ENCODE measurements around the gene THEMIS2. TPM values are rescaled to one million over a fixed set of nuclear protein-coding genes. Genes with fewer than 3 reads are reported as not detected.

THEMIS2 gene
- total RNA-seq (2011; cell fraction: chromatin; rRNA removed; ENCODE audit: low replicate concordance), result 11.1 and 36.1 TPM in 2 replicates
- total RNA-seq (2011; cell fraction: nucleolus; rRNA removed), result 23.2 and 25.5 TPM in 2 replicates
- 18.8 and 19.5 TPM in 2 replicates for total RNA-seq (2011; cell fraction: nucleoplasm; rRNA removed)
- 10.8 and 12.6 TPM in 2 replicates for total RNA-seq (2014; rRNA removed)
- 4.2 and 6.8 TPM in 2 replicates for total RNA-seq (2014; rRNA removed; fragmentation: Illumina TruSeq; extraction: Trizol)
- 4.6 and 4.9 TPM in 2 replicates for total RNA-seq (2015; rRNA removed; fragmentation: Illumina TruSeq; extraction: Trizol)
- 12.7 TPM in 2 replicates for total RNA-seq (2021)
- polyA plus RNA-seq (2011; rRNA removed), result 8.5 and 16.9 TPM in 2 replicates
- 15.5 and 15.9 TPM in 2 replicates for polyA plus RNA-seq (2011; cell fraction: cytosol; rRNA removed)
- polyA plus RNA-seq (2011; cell fraction: nucleus; rRNA removed), result 23.2 and 24.7 TPM in 2 replicates
- 8.4 and 16.6 TPM in 2 replicates for polyA plus RNA-seq (2012)
- polyA plus RNA-seq (2014; fragmentation: Illumina TruSeq; extraction: Trizol), result 8.0 and 9.5 TPM in 2 replicates
- polyA plus RNA-seq (2014; fragmentation: Nextera tagmentation; extraction: Ambion mirVana), result 1 to 10 TPM; 2.3 to 3.4 TPM
- polyA plus RNA-seq (2014; rRNA removed), result 11.7 and 12.8 TPM in 2 replicates
- polyA minus RNA-seq (2011; rRNA and poly(A)+ RNA removed), result 7.9 and 9.4 TPM in 2 replicates
- 7.0 and 10.6 TPM in 2 replicates for polyA minus RNA-seq (2011; cell fraction: cytosol; rRNA and poly(A)+ RNA removed)
- polyA minus RNA-seq (2011; cell fraction: nucleus; rRNA and poly(A)+ RNA removed), result 8.6 and 11.6 TPM in 2 replicates
- Bru-seq, nascent RNA, result percentile 58 among the genes with signal in this experiment
- percentile 55 among the genes with signal in this experiment for BruChase-seq, experiment 1, labeled RNA remaining after a 2-hour chase
- percentile 54 among the genes with signal in this experiment for BruChase-seq, experiment 2, labeled RNA remaining after a 6-hour chase
- long read RNA-seq, experiment 1, transcript THEMIS2-202 (6 exons, 2,687 nt), result major isoform, 6 of 36 reads
- long read RNA-seq, experiment 1, partial matches to known transcripts, result 26 of 36 reads
- long read RNA-seq, experiment 1, other reads (novel, unspliced or antisense), result 4 of 36 reads
- long read RNA-seq, experiment 2, partial matches to known transcripts, result 6 of 10 reads
- long read RNA-seq, experiment 2, other reads (novel, unspliced or antisense), result 1 of 10 reads
- long read RNA-seq, experiment 3, partial matches to known transcripts, result 0 of 4 reads
- long read RNA-seq, experiment 3, other reads (novel, unspliced or antisense), result 0 of 4 reads

DNA sequence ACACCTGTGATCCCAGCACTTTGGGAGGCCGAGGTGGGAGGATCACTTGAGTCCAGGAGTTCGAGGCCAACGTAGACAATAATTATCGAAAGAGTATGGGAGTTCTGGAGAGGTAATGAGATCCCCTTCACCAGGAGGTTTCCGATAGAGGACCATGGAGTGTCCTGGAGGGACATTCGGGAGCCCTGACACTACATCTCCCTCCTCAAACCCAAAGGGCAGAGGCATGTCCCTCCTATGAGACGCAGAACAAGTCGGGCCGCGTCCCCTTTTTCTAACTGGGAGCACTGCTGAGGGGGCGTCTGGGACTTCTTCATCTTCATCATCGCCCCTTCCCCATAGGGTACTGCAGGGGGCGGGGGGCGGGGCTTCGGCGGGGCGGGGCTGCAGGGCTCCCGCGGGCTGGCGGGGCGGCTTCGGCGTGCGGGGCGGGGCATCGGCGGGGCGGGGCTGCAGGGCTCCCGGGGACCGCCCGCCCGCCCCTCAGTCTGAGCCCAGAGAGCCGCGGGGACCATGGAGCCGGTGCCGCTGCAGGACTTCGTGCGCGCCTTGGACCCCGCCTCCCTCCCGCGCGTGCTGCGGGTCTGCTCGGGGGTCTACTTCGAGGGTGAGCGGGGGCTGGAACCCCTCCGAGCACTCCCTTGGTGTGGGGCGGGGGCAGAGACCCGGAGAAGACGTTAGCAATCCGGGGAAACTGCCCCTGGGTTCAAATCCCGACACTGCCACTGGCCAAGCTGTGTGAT, at the start of gene THEMIS2:
Gene THEMIS2, plus strand, starts transcription at position 486 of the 743 bp plus-strand sequence. Its CDS starts 28 bp downstream, at position 514.
- no peak for FAIRE-seq
- H4K20me1 ChIP-seq (replicated peaks; ENCODE audit: control insufficient read depth, insufficient read depth, low read length), result no peaks in the 10 kb centered on the region; the same call in 1 of the 2 replicates
- CTCF ChIA-PET (ENCODE audit: low intra/inter-chr PET ratio), result interaction anchor here (0.6 kb wide), 1 partner anchor 384 kb away, joined by 3 read pairs; no protein-coding TSS in a partner anchor
- POLR2A ChIA-PET, result interaction anchor here (0.6 to 0.7 kb wide), 3 partner anchors 8 to 229 kb away, joined by 3 read pairs; no protein-coding TSS in a partner anchor
- H3K4me1 ChIP-seq (replicated peaks in 1 of 2; ENCODE audit: control insufficient read depth in 2 of 2, insufficient read depth in 2 of 2, low read length in 2 of 2), result peaks cover 25 to 48% of the 10 kb centered on the region in 2 experiments
- in situ Hi-C loops (cut with MboI) (no loop called here), intact Hi-C loops (cut with micrococcal nuclease) (no loop called here)
- H3K27me3 ChIP-seq (ENCODE audit: control insufficient read depth in 2 of 2, insufficient read depth in 2 of 2, low read length in 2 of 2), result no peaks in the 10 kb centered on the region
- DNase-seq (ENCODE audit: extremely low read depth in 1 of 4, low spot score in 3 of 4), result peak; percentile 82 to 97 (median 96)
- peak within 1 kb of the TSS; percentile 58 to 97 for H3K9ac ChIP-seq (ENCODE audit: insufficient read depth in 1 of 2, low read depth in 2 of 2, low read length in 2 of 2)
- H3K36me3 ChIP-seq (ENCODE audit: control insufficient read depth, insufficient read depth, low read length), result peaks cover 2% of the 10 kb centered on the region; the same call in 1 of the 3 replicates
- 8% methylated on average over 31 of the region's 53 CpGs for WGBS (ENCODE audit: insufficient coverage, low coverage, missing lambda C conversion rate)
- no TSS peak for BruUV-seq (replicated peaks)
- peak within 1 kb of the TSS; percentile 28; the same call in 1 of the 3 replicates for H3K27ac ChIP-seq (ENCODE audit: extremely low read depth, low read depth, low read length)
- peaks cover 3% of the 10 kb centered on the region; the same call in 1 of the 3 replicates for H3K79me2 ChIP-seq (ENCODE audit: control insufficient read depth, insufficient read depth, low read length)
- H3K9me1 ChIP-seq (ENCODE audit: control insufficient read depth, insufficient read depth, low read length), result no peaks in the 10 kb centered on the region
- ATAC-seq, result peak; percentile 94
- peak within 1 kb of the TSS; percentile 67 for H3K4me3 ChIP-seq
- H3K4me2 ChIP-seq (ENCODE audit: insufficient read depth, low read length), result peak within 1 kb of the TSS; percentile 85
- H2AFZ ChIP-seq (ENCODE audit: low read depth, low read length), result peak within 1 kb of the TSS; percentile 96
- H3K9me3 ChIP-seq (replicated peaks; ENCODE audit: control insufficient read depth, insufficient read depth, low read depth, low read length), result no peaks in the 10 kb centered on the region
- TF ChIP-seq POLR2B (IDR thresholded peaks at IDR 0.05; ENCODE audit: low read depth, partially characterized antibody) (peak; percentile 53), ZNF174 (CRISPR knock-in tag; IDR thresholded peaks at IDR 0.05) (no peak), ERF (CRISPR knock-in tag; IDR thresholded peaks at IDR 0.05) (peak; percentile 77; the same call in 1 of the 2 replicates), CREM (IDR thresholded peaks at IDR 0.05; ENCODE audit: low read depth) (no peak), NCOA1 (IDR thresholded peaks at IDR 0.05; ENCODE audit: low read depth) (no peak), ZNF354B (CRISPR knock-in tag; IDR thresholded peaks at IDR 0.05) (no peak), ZC3H4 (CRISPR knock-in tag; IDR thresholded peaks at IDR 0.05; ENCODE audit: borderline replicate concordance) (no peak), ETS2 (tag; IDR thresholded peaks at IDR 0.05; ENCODE audit: borderline replicate concordance, poor library complexity, severe bottlenecking) (no peak), ARID1B (IDR thresholded peaks at IDR 0.05) (0 out of 2 replicates have a peak, but pooled peaks have one; percentile 2), TEAD1 (CRISPR knock-in tag; IDR thresholded peaks at IDR 0.05) (0 out of 4 replicates have a peak, but pooled peaks have one; percentile 22 to 55), ZNF197 (CRISPR knock-in tag; IDR thresholded peaks at IDR 0.05; ENCODE audit: low read depth) (no peak), MAZ (CRISPR knock-in tag; conservative IDR thresholded peaks at IDR 0.05 in 1 of 2, IDR thresholded peaks at IDR 0.05 in 1 of 2) (peak; percentile 53 to 83), ZFP36 (IDR thresholded peaks at IDR 0.05; ENCODE audit: low read depth, low read length, partially characterized antibody) (no peak)
